GM18519 (cell line): Measurements from ENCODE around the gene ADGRG6.

ENCODE experiments used
- ATAC-seq: cut with Tn5 transposase; IDR thresholded peaks from one replicate; pipeline ENCODE4 v1.9.1; 2021; ENCODE audit warnings: mild to moderate bottlenecking, moderate library complexity; ENCODE audit not compliant: unreplicated experiment, low FRiP score

The ADGRG6 gene

DNA sequence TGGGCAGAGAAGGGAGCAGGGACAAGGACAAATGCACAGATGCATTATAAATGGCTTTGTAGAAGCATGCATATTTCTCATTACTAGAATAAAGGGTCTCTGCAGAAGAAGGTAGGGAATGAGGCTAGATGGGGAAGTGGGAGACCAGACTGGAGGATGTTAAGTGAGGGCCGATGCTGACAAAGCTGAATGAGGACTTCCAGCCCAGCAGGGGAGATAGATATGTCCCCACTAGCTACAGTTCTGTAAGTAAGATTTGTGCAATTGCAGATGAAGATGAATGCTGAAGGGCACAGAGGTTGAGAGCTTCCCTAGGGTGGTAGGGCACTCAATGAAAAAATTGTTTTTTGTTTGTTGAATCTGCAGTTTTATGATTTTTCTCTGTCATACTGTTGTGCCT lies 16.9 kb downstream of the ADGRG6 start:
- no peak for ATAC-seq

DNA sequence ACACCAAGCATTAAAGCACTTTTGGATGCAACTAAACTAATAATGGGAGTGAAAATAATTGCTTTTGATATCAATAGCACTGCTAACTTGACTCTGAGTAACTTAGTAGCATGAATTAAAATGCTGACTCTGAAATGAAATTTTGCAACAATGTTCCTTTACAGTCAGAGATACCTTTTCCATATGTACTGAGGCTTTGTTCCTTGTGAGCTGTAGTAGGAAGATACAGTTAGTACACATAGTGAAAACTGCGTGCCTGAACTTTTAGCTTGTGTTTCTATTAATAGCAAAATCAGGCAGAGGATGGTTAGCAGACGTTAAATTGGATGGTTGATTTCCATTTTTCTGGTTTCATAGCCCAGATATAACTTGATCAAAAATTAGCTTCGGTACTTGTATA lies 18.6 kb downstream of the ADGRG6 start:
- ATAC-seq, result no peak

DNA sequence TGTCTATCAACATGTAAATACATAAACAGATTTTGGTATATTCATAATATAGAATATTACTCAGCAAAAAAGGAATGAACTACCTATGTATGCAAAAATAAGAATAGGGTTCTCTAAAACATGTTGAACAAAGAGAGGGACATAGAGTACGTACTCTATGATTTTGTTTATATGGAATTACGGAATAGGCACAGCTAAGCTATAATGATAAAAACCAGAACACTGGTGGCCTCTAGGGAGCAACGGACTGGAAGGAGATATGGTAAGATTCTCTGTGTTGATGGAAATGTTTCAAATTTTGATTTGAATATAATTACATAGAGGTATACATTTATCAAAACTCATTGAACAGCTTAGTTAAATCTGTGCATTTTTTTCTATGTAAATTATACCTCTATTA lies 19.6 kb downstream of the ADGRG6 start:
- no peak for ATAC-seq

DNA sequence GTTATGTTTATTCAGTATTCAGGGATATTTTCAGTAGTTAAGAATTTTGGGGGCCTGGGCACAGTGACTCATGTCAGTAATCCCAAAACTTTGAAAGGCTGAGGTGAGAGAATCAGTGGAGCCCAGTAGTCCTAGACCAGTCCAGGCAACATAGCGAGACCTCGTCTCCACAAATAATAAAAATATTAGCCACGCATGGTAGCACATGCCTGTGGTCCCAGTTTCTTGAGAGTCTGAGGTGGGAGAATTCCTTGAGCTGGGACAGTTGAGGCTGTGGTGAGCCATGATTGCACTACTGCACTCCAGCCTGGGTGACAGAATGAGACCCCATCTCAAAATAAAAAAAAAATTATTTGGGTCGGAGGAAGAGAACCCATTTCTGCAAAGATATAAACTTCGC lies 20.3 kb downstream of the ADGRG6 start:
- ATAC-seq, result no peak

DNA sequence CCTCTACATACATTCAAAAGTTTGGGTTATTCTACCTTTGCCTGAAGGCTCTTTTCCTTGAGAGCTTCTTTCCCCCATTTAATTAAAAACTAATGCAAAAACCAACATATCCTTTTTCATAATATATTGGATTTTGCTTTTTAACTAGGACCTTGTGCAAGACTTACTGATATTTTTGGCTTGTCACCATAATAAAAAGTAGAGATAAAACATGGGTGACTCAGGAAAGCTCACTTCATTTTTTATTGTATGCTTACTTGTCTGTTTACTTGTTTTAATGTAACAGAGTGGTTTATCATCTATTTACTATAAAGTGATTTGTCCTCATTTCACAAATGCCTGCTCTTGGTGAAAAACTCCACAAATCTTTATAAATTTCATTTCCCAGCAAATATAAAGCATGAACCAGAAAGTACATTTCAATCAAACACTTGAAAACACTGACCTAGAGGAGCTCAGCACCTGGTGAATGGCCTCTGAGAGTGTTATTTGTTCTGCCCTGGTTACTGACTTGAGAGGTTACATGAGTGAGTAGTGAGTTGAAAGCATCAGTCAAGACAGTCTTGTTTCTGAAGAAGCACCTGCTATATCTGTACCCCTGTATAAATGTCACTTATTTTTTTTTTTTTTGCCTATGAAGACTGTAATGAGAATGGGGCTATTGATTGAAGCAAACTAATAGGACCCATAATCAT lies 20.8 kb downstream of the ADGRG6 start:
- ATAC-seq, result no peak

DNA sequence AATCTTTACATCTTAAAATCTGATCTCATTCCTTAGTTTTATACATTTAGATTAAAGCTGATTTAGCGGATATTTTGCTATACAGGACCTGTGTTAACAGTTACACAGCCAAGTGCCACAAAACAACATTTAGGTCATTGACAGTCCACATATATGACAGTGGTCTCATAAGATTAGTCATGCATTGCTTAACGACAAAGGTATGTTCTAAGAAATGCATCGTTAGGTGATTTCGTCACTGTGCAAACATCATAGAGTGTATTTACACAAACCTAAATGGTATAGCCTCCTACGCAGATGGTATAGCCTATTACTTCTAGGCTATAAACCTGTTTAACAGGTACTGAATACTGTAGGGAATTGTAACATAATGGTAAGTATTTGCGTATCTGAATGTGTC lies 21.6 kb downstream of the ADGRG6 start:
- no peak for ATAC-seq

DNA sequence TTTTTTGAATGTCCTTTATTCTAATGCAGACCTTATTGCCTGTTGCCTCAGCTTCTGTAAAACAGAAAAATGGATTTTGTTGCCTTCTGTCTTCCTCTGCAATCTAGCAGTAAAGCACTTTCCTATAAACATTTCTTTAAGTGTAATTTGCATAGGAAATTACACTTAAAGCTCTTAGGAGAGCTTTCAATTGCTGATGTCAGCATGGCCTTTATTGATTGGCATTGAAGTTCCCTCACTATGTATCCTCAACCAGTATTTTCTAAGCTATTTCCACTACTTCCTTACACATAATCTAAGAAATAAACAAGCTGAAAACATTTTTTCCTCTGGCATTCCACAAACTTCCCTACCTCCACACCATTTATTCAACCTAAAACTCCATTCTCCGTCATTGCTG lies 22.3 kb downstream of the ADGRG6 start:
- no peak for ATAC-seq

DNA sequence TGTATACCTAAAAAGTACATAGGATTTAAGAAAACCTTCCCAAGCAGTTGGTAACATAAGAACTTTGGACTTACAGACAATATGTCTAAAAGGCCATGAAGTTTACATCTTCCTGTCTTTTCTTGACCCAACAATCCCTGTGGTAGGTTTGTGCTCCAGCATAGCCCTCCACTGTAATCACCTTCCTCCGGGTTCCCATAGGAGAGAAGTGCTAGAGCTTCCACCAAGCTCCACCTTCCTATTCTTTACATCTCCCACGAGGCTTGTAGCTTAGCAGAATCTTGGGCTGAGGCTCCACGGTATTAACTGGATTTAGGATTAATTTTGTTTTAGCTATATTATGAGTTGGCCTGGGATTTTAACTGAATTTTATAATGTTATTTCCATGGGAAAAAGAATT lies 23.3 kb downstream of the ADGRG6 start:
- ATAC-seq, result no peak

DNA sequence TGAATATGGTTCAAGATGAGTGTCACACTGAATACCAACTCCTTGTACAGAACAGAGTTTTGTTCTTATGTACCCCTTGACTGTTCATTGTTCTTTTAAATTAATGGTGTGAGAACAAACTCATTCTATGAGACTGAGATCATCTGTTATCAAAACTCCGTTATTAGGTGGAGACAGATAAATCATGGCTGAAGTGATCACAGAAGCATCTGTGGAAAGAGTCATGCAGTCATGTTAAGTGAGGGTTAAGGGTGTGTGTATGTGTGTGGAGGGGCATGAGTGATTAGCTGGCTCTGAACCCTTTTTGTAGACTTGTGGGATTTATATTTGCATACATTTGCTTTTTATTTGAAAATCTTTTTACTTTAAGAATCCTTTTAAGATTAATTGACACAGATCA lies 24.7 kb downstream of the ADGRG6 start:
- no peak for ATAC-seq

DNA sequence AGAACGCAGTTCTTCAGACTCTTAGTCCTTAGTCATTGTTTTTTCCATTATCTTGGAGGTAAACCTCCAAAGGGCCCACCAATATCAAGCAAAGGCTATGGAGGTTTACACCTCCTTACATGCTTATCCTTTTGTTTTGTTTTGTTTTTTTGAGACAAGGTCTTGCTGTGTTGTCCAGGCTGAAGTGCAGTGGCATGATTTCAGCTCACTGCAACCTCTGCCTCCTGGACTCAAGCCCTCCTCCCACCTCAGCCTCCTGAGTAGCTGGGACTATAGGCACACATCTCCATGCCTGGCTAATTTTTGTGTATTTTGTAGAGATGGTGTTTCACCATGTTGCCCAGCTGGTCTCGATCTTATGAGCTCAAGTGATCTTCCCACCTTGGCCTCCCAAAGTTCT lies 26.3 kb downstream of the ADGRG6 start:
- no peak for ATAC-seq

DNA sequence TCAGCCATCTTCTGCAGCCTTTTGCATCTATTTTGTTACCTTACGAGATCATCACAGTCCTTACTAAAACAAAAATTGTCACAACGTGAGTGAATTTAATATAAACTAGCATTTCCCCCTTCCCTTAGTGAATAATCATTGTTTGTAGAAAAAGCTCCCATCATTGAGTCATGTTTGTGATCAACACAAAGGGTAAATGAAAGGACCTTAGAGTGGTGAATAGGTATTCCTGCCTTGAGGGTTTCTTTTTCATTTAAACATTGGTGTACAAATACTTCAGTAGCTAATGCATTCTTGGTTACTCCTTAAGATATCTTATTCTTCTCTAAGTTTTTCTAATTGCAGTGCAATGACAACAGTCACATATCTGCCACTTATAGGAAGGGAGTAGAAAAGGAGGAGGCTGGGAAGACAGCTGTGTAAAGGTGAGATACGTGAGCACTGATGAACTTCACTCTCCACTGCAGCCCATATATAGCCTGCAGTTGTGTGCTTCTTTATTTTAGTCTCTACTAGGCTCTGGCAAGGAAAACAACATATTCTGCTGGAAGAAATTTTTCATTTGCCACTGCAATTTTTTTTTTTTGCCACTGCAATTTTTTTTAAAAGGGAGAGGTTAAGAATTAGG lies 27.8 kb downstream of the ADGRG6 start:
- ATAC-seq, result no peak

DNA sequence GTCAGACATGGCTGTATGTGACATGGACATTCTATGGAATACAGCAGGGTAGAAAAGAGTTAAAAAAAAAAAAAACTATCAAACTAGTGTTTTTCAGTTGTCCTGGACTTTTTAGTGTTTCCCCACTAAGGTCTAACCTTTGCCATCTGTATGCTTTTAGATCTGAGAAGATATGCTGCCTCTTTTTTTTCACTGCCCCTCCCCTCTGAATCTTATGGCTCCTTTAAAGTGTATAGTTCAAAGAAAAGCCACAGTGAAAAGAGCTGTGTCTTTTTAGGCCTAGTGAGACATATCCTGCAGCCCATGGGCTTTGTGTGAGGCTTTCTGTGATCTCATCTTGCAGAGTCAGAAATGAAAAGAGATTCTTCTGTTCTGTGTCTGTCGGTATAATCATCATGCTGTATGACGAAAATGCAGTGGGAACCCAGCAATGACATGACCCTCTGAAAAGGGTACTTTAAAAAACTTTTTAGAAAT lies 29.3 kb downstream of the ADGRG6 start:
- ATAC-seq, result no peak

DNA sequence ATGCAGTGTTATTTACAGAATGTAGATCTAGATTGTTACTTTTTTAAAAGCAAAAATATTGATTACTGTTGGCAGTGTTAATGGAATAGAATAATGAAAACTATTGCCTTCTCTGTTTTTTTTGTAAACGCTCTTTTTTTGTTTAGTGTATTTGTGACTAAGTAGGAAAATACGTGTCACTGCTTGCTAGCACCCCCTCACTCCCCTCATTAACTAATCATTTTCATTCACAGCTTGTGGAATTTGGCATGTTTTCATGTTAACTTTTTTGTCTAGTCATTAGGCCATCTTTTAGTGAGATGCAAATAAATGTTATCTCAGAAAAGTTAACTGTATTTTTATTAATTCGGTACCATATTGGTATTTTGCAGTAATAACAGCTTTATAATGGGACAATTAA lies 29.8 kb downstream of the ADGRG6 start:
- no peak for ATAC-seq

DNA sequence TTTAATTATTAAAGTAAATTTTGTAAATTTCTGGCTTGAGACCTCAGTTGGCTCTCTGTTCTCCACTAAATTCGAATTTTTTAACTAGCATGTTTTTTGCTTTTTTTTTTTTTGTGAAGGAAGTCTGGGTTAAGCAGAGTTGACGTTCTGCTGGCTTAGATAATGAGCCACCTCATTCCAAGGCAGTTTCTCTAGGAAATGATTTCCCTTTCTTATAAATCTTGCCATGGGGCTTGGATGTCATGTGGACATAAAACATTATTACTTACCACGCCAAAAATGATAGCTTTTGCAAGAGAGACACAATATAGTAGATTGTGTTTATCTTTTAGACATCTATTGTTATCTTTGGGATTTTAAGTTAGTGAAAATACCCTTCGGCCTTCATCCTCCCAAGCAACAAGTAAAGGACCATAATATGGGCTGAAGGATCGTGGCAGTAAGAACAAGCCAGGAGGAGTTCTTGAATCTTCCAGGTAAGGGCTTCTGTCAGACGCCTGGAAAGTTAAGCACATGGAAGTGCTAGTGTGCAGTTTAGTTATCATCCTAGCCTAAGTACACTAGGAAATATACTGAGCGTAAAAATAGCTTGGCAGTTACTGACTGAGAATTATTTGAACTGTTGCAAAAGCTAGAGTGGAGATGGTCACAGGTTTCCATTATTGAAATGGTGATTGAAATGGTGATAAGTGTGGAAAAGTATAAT lies 30.7 kb downstream of the ADGRG6 start:
- ATAC-seq, result no peak

DNA sequence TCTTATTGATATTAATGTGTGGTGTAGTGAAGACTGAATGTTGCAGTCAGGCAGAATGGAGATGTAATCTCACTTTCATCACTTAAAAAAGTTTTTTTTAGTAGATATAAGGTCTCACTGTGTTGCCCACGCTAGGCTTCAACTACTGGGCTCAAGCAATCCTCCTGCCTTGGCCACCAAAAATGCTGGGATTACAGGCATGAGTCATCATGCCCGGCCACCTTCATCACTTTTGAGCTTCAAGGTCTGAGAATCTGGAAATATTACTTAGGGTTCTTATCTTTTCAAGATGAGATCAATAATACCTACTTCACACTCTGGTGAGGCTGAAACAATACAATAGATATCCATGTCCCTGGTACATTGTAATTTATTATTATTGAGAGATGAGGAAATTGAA lies 31.6 kb downstream of the ADGRG6 start:
- no peak for ATAC-seq

DNA sequence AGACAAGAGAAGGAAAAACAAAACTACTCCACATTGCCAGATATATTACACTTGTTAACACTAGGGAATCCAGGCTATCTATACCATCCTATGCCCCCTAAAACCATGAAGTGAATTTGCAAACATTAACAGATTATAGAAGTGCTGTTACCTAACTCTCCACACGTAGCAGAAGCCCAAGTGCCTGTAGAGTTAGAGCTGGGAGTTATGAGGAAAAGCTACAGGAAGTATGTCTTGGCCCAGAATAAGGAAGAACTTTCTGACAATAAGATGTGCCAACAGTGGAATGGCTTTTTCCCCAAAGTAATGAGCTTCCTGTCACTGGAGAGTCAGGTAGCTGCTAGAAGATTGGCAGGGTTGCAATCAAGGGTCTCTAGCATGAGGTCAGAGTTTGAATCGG lies 32.5 kb downstream of the ADGRG6 start:
- ATAC-seq, result no peak

DNA sequence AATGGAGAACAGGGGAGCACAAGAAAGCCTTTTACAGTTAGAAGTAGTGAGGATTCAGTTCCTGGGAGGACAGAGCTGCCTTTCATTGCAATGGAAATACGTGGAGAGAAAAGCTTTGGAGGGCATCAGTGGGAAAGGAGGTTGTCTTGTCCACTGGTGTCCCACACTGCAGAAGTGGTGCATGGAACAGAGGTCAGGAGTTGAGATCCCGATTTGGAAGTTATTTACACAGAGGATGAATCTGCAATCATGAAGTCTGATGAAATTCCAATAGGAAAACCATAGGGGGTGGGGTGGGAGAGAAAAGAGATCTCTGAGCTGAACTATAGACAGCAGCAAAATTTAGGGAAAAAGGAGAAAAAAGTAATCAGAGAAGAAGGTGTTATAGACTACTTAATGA lies 33.6 kb downstream of the ADGRG6 start:
- ATAC-seq, result no peak

DNA sequence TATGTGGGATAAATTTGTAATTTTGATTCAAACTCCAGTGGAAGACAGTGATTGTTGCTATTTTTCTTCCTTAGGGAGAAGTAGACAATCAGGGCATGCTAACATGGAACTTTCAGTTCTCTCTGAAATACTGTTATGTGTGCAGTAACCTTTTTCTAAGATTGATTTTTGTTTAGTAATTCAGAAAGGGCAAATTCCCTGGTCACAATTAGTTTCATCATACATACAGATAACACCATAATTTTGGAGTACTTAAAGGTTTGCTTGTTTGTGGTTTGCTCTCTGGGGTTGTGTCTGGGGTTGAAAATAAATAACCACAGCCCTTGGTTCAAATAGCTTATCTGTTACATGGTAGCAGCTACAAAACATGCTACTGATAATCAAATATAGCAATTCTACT lies 34.4 kb downstream of the ADGRG6 start:
- ATAC-seq, result no peak

DNA sequence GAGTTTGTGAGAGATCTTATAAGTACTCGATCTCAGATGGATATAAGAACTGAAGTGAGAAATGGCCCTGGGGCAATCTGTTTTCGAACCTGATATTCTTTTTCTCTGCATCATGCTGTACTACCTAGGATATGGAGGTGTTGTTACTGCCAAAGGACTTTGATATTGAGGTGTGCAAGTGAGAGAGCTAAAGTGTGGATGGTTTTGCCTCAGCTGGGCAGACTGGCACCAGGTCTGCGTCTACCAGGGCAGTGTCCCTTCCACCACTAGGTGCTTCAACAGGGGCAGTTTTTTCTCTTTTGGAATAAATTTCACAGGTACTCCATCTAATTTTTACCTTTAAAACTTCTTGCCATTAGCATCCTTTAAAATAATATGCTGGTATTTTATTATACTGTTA lies 35.0 kb downstream of the ADGRG6 start:
- no peak for ATAC-seq

DNA sequence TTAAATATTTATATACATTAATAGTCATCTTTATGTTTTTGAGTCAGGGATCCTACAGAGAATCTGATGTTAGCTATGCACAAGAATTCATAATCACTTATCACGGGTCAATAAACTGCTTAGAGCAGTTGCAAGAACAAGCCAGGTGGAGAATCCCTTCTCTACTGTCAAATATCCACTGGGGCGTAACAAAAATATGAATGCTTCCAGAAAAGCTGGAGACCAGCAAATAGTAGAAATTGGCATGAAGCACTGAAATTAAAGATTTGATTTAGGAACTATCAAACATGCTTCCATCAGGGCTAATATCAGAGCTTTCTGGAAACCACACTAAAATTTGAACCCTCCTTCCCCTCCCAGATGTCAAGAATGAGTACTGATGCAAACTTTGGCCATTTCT lies 37.3 kb downstream of the ADGRG6 start:
- no peak for ATAC-seq

DNA sequence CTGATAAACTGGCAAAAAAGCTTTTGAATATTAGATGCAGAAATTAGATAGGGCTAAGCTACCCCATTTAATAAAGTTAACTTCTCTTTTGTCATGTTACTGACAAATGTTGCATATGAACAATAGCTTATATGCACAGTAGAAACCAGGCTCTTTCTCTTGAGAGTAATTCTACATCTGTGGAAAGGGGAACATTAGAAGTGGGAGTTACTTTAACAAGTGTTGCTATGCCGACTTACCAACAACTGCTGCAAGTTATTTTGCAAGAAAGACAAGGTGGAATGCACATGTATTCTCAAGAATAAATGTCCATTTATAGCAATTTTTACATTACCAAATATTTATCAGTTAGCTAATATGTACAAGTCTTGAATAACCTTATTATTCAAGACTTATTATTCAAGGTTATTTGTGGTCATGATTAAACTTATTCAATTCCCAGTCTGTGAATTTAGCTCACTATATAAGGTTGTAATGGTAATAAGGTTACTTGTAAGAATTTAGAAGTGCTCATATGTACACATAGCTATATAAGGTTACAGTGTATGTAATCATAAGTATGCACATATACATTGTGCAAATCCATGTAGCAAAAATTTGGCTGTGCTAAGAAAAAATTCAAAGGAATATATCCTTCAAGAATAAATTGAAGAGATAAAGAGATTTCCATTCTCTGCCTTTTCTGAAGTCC lies 38.3 kb downstream of the ADGRG6 start:
- ATAC-seq, result no peak
